Mesendoderm (in vitro differentiated cells): ENCODE results near the gene NSD2.

Experiments
- DNase-seq: peaks from one replicate; pipeline ENCODE4 v3.0.0; 2013
- H2AK5ac ChIP-seq: 2 replicates; pipeline ENCODE4 v1.6.1; 2013; ENCODE audit warnings: low read length, inconsistent platforms
- H2BK120ac ChIP-seq: 2 replicates; pipeline ENCODE4 v1.6.1; 2013; ENCODE audit warnings: low read depth, mild to moderate bottlenecking, low read length, moderate library complexity, mixed read lengths
- H2BK15ac ChIP-seq: replicated peaks from 2 replicates; pipeline ENCODE4 v1.6.1; 2013; ENCODE audit warnings: low read depth, mild to moderate bottlenecking, moderate library complexity
- H2BK5ac ChIP-seq: 2 replicates; pipeline ENCODE4 v1.6.1; 2013; ENCODE audit warnings: low read length, inconsistent platforms
- H3K18ac ChIP-seq: 2 replicates; pipeline ENCODE4 v1.6.1; 2013; ENCODE audit warnings: mild to moderate bottlenecking, low read length, mixed read lengths
- H3K23ac ChIP-seq: one replicate; pipeline ENCODE4 v1.6.1; 2013; ENCODE audit warnings: low read length
- H3K27ac ChIP-seq: 2 replicates; pipeline ENCODE4 v1.5.1; 2013; ENCODE audit warnings: low read depth, mild to moderate bottlenecking, inconsistent platforms, low read length, moderate library complexity
- H3K27me3 ChIP-seq: 2 replicates; pipeline ENCODE4 v1.6.1; 2013; ENCODE audit warnings: low read length, control low read depth, mild to moderate bottlenecking, inconsistent platforms; ENCODE audit not compliant: insufficient read depth, poor library complexity
- H3K36me3 ChIP-seq: 2 replicates; pipeline ENCODE4 v1.6.1; 2013; ENCODE audit warnings: low read length, inconsistent platforms; ENCODE audit not compliant: control insufficient read depth, insufficient read depth
- H3K4ac ChIP-seq: one replicate; pipeline ENCODE4 v1.6.1; 2013; ENCODE audit warnings: low read depth, mild to moderate bottlenecking, low read length, moderate library complexity
- H3K4me1 ChIP-seq: 2 replicates; pipeline ENCODE4 v1.6.1; 2013; ENCODE audit warnings: low read depth, low read length, inconsistent platforms; ENCODE audit not compliant: control insufficient read depth
- H3K4me2 ChIP-seq: 2 replicates; pipeline ENCODE4 v1.6.1; 2013; ENCODE audit warnings: low read length
- H3K4me3 ChIP-seq: 2 replicates; pipeline ENCODE4 v1.5.1; 2013; ENCODE audit warnings: mild to moderate bottlenecking, low read length
- H3K56ac ChIP-seq: one replicate; pipeline ENCODE4 v1.6.1; 2013; ENCODE audit warnings: low read length
- H3K79me1 ChIP-seq: 2 replicates; pipeline ENCODE4 v1.6.1; 2013; ENCODE audit warnings: low read length, inconsistent platforms
- H3K79me2 ChIP-seq: 2 replicates; pipeline ENCODE4 v1.6.1; 2013; ENCODE audit warnings: mild to moderate bottlenecking, low read length; ENCODE audit not compliant: control insufficient read depth, insufficient read depth
- H3K9ac ChIP-seq: 2 replicates; pipeline ENCODE4 v1.6.1; 2013; ENCODE audit warnings: low read length, inconsistent platforms
- H4K5ac ChIP-seq: one replicate; pipeline ENCODE4 v1.6.1; 2013; ENCODE audit warnings: low read length
- H4K8ac ChIP-seq: one replicate; pipeline ENCODE4 v1.6.1; 2013; ENCODE audit warnings: low read depth, mild to moderate bottlenecking, control low read depth, low read length, moderate library complexity
- WGBS: extraction: QIAGEN DNeasy Blood & Tissue Kit; methylation state at CpG from one replicate; pipeline ENCODE4 v1.1.7; 2013; ENCODE audit warnings: low lambda C conversion rate, missing lambda C conversion rate; ENCODE audit not compliant: insufficient coverage; ENCODE audit errors: extremely low coverage; 5-methylcytosine and 5-hydroxymethylcytosine counted together

NSD2 gene

DNA sequence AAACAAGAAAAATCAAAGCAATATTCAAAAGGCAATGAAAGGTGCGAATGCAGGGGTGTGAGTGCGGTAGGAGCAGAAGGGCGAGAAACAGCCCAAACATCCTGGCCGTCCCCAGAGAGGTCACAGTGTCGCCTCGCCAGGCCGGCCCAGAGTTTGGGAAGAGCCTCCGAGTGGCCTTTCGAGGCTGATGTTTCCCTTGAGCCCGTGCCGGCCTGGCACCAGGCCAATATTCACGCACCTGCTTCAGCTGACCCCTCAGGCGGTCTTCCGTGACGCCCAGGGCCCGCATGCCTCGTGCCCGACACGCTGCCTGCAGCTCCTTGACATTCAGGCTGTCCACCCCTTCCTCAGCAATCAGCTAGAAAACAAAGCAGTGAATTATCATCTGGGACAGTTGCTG lies 45.9 kb upstream of the NSD2 start:
- H3K23ac ChIP-seq = no peak overlapping the region
- WGBS = no CpG with 5 or more reads among the region's 19 CpGs
- H3K9ac ChIP-seq = no peak overlapping the region
- H2BK15ac ChIP-seq = no peak overlapping the region
- H4K5ac ChIP-seq = no peak overlapping the region
- H3K4me1 ChIP-seq = no peaks in the 10 kb centered on the region
- H3K4me2 ChIP-seq = no peak overlapping the region
- no peaks in the 10 kb centered on the region for H3K27me3 ChIP-seq
- no peak overlapping the region for H3K4ac ChIP-seq
- no peak overlapping the region for H2BK5ac ChIP-seq
- H3K36me3 ChIP-seq = peaks cover 6% of the 10 kb centered on the region
- H3K79me2 ChIP-seq = no peaks in the 10 kb centered on the region
- no peak for DNase-seq
- H3K79me1 ChIP-seq = no peaks in the 10 kb centered on the region
- no peak overlapping the region for H2AK5ac ChIP-seq
- H3K4me3 ChIP-seq = no peak overlapping the region
- H3K27ac ChIP-seq = no peak overlapping the region
- H4K8ac ChIP-seq = no peak overlapping the region
- H3K56ac ChIP-seq = no peak overlapping the region
- H2BK120ac ChIP-seq = no peak overlapping the region
- H3K18ac ChIP-seq = no peak overlapping the region

- H3K4me1 ChIP-seq = no peaks in the 10 kb centered on the region
- no peak overlapping the region for H4K5ac ChIP-seq
- H3K27me3 ChIP-seq = no peaks in the 10 kb centered on the region
- H3K56ac ChIP-seq = no peak overlapping the region
- no peaks in the 10 kb centered on the region for H3K79me2 ChIP-seq
- no peak overlapping the region for H3K4me2 ChIP-seq
- H2BK15ac ChIP-seq = no peak overlapping the region
- no peak overlapping the region for H3K23ac ChIP-seq
- no peak overlapping the region for H3K9ac ChIP-seq
- no peak for DNase-seq
- H2AK5ac ChIP-seq = no peak overlapping the region
- no peak overlapping the region for H2BK120ac ChIP-seq
- no peak overlapping the region for H3K18ac ChIP-seq
- H3K4me3 ChIP-seq = no peak overlapping the region
- WGBS = no CpG with 5 or more reads among the region's 30 CpGs
- H3K79me1 ChIP-seq = no peaks in the 10 kb centered on the region
- H3K36me3 ChIP-seq = peaks cover 10% of the 10 kb centered on the region
- no peak overlapping the region for H3K27ac ChIP-seq
- no peak overlapping the region for H3K4ac ChIP-seq
- no peak overlapping the region for H2BK5ac ChIP-seq
- H4K8ac ChIP-seq = no peak overlapping the region
These were observed 44.5 kb upstream of the NSD2 start for GRCh38 chr4:1826531-1827350.

GRCh38 chr4:1830234-1830633 lies 41.0 kb upstream of the NSD2 start:
- no peak overlapping the region for H4K8ac ChIP-seq
- H2BK15ac ChIP-seq = no peak overlapping the region
- no peak overlapping the region for H3K4me3 ChIP-seq
- WGBS = no CpG with 5 or more reads among the region's 3 CpGs
- H3K56ac ChIP-seq = no peak overlapping the region
- no peaks in the 10 kb centered on the region for H3K79me1 ChIP-seq
- H3K23ac ChIP-seq = no peak overlapping the region
- H3K4me1 ChIP-seq = no peaks in the 10 kb centered on the region
- peaks cover 5% of the 10 kb centered on the region for H3K36me3 ChIP-seq
- H3K9ac ChIP-seq = no peak overlapping the region
- H3K27ac ChIP-seq = no peak overlapping the region
- H2AK5ac ChIP-seq = no peak overlapping the region
- DNase-seq = no peak
- H3K4ac ChIP-seq = no peak overlapping the region
- no peak overlapping the region for H3K4me2 ChIP-seq
- H3K18ac ChIP-seq = no peak overlapping the region
- no peaks in the 10 kb centered on the region for H3K27me3 ChIP-seq
- no peak overlapping the region for H2BK5ac ChIP-seq
- no peak overlapping the region for H2BK120ac ChIP-seq
- no peaks in the 10 kb centered on the region for H3K79me2 ChIP-seq
- no peak overlapping the region for H4K5ac ChIP-seq

DNA sequence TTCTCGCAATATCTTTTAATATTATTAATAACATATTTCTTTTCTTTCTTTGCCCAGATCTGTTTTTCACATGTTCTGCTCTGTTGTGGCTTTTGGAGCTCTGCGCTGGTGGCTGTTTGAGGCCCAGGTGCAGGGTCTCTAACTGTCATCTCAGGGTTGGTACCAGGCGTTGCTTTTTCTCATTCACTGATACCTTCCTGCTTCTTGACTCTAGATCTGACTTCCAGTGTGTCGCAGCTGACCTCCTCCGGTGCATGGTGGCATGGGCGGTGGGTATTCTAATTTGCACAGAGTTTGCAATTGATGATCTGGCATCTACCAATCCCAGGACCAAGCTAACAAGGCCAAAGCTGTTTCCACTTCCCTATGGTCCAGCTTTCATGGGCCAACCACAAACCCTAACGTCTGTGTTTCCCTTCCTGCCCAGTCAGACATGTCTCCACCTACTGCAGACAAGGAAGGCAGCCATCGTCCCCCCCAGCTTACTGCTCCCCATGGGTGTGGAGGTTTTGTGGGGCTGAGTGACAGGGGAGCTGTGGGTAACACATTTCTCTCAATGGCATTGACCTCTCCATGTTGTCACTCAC lies 40.5 kb upstream of the NSD2 start:
- no peak overlapping the region for H2BK120ac ChIP-seq
- no peaks in the 10 kb centered on the region for H3K27me3 ChIP-seq
- no peak overlapping the region for H3K4me2 ChIP-seq
- no peak overlapping the region for H4K8ac ChIP-seq
- H3K79me2 ChIP-seq = no peaks in the 10 kb centered on the region
- no peaks in the 10 kb centered on the region for H3K4me1 ChIP-seq
- no peak overlapping the region for H2BK5ac ChIP-seq
- H3K4ac ChIP-seq = no peak overlapping the region
- H3K18ac ChIP-seq = no peak overlapping the region
- H2AK5ac ChIP-seq = no peak overlapping the region
- no peak overlapping the region for H2BK15ac ChIP-seq
- peaks cover 5% of the 10 kb centered on the region for H3K36me3 ChIP-seq
- H3K23ac ChIP-seq = no peak overlapping the region
- no peak overlapping the region for H3K27ac ChIP-seq
- no peak overlapping the region for H3K56ac ChIP-seq
- WGBS = no CpG with 5 or more reads among the region's 8 CpGs
- H3K79me1 ChIP-seq = no peaks in the 10 kb centered on the region
- H3K4me3 ChIP-seq = no peak overlapping the region
- no peak overlapping the region for H3K9ac ChIP-seq
- H4K5ac ChIP-seq = no peak overlapping the region
- no peak for DNase-seq

DNA sequence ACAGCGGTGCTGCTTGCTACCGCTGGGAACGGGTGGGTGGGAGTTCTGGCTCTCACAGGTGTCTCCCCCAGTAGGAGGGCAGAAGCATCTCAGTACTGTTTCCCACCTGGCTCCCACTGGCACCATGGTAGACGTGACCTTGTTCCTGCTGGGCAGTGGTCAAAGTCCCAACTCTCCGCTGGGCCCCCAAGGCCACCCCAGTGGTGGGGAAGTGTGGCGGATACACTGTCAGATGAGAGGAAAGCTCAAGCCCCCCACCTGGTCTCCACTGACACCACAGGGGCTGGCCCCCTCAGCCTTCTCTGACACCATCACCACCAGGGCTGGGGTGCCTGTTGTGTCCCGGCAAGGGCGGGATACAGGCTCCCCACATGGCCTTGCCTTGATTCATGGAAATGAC lies 39.9 kb upstream of the NSD2 start:
- H4K5ac ChIP-seq = no peak overlapping the region
- no peak for DNase-seq
- H3K18ac ChIP-seq = no peak overlapping the region
- H3K79me1 ChIP-seq = no peaks in the 10 kb centered on the region
- H3K4me3 ChIP-seq = no peak overlapping the region
- no peak overlapping the region for H2BK15ac ChIP-seq
- no peak overlapping the region for H3K4me2 ChIP-seq
- H3K4me1 ChIP-seq = no peaks in the 10 kb centered on the region
- H3K79me2 ChIP-seq = no peaks in the 10 kb centered on the region
- H2BK5ac ChIP-seq = no peak overlapping the region
- no peak overlapping the region for H3K56ac ChIP-seq
- no CpG with 5 or more reads among the region's 8 CpGs for WGBS
- H3K36me3 ChIP-seq = peaks cover 3% of the 10 kb centered on the region
- H3K23ac ChIP-seq = no peak overlapping the region
- H2AK5ac ChIP-seq = no peak overlapping the region
- H3K27ac ChIP-seq = no peak overlapping the region
- no peak overlapping the region for H3K9ac ChIP-seq
- no peak overlapping the region for H2BK120ac ChIP-seq
- H3K4ac ChIP-seq = no peak overlapping the region
- no peaks in the 10 kb centered on the region for H3K27me3 ChIP-seq
- no peak overlapping the region for H4K8ac ChIP-seq
